Epithelial cell of prostate (primary cell): ENCODE measurements around the gene TRIM69.

Source experiments
- DNase-seq: peaks from one replicate; pipeline ENCODE4 v3.0.0-alpha.2; 2011; ENCODE audit warnings: low read depth, low spot score
- H3K27ac ChIP-seq: fragments of 450-650 bp; 2 replicates; pipeline ENCODE4 v1.5.1; 2017; ENCODE audit warnings: mild to moderate bottlenecking

The TRIM69 gene

DNA sequence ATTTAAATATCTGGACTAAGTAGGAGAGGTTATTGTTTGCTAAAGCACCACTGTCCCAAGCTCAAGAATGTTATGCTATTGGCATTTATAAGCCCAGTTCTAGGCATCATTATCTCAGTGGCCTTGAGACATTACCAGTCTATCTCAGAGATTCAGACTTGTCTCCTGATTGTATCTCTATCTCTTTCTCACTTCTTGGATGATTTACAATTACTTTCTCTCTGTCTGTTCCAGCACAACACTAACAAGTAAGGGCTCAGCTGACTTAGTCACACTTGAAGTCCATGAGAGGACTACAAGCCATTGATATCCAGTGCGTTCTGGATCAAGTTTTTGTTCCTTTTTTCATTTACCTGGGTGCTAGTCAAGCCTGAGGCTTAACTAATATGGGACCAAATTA is 60.2 kb downstream of the TRIM69 start:
- H3K27ac ChIP-seq, result no peak overlapping the region
- no peak for DNase-seq

- H3K27ac ChIP-seq, result no peak overlapping the region
- DNase-seq, result no peak
These were observed 62.5 kb downstream of the TRIM69 start for GRCh38 chr15:44798826-44799225.

- DNase-seq, result no peak
- no peak overlapping the region for H3K27ac ChIP-seq
These were observed 65.0 kb downstream of the TRIM69 start for GRCh38 chr15:44801364-44801763.

DNA sequence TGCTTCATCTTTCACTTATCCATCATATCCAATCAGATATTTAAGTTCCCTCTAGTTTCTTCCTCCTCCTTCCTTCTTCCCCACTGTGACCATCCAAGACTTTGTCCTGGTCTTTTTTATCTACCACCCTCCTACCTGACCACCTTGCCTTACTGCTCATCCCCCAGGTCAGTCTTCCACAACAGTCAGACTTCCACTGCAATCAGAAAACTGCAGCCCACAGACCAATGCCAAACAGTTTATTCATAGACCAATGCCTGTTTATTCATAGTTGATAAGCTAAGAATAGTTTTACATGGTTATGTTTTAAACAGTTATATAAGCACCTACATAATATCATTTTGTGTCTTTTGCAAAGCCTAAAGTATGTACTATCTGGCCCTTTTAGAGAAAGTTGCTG is 65.5 kb downstream of the TRIM69 start:
- no peak for DNase-seq
- H3K27ac ChIP-seq, result no peak overlapping the region

DNA sequence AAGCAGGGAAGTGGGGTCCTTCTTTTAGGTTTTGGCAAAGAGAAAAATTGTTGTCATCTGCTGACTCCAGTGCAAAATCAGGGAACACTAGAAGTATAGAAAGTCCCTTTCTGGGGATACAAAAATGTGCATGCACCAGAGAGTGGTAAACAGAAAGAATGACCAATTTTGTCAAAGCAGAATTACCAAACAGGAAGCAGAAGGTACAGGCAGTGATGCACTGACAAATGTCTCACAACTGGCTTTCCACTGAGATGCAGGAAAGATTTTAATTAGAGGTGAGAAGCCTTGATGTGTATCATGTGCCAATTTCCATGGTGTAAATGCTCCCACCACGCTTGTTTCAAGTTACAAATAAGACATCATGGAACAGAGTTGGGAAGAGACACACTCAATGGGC is 66.0 kb downstream of the TRIM69 start:
- no peak for DNase-seq
- H3K27ac ChIP-seq, result no peak overlapping the region

DNA sequence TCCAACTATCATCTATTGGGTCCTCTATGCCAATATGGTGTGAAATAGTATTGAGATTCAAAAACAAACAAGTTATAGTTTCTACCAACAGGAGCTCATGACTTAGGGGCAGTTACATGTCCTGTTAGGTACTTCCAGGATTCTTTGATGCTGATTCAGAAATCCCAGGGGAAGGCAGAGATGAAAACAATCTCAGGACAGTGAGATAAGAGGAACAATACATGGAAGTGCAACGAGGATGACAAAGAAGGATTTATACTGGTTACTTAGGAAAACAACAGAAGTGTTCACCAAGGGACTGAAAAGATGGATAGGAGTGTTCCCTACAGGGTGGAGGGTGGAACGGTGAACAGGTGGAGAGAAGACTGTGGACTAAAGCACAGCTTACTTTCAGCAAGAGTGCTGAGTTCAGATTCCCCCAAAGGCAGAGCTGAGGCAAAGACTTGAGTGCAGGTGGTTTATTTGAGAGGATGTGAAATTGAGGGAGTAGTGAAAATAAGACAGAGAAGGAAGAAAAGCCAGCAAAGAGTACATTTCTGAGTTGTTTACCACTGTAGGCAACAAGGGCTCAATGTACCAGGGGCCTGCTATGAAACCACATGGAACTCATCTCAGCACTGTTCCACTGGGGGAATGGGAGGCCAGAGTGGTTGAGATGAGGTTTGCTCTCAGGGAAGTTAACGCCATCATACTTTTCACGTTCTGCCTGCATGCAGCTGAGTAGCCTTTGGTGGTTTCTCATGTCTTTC is 68.1 kb downstream of the TRIM69 start:
- H3K27ac ChIP-seq, result no peak overlapping the region
- no peak for DNase-seq

GRCh38 chr15:44808557-44808956 is 72.2 kb downstream of the TRIM69 start:
- DNase-seq, result no peak
- H3K27ac ChIP-seq, result no peak overlapping the region

DNA sequence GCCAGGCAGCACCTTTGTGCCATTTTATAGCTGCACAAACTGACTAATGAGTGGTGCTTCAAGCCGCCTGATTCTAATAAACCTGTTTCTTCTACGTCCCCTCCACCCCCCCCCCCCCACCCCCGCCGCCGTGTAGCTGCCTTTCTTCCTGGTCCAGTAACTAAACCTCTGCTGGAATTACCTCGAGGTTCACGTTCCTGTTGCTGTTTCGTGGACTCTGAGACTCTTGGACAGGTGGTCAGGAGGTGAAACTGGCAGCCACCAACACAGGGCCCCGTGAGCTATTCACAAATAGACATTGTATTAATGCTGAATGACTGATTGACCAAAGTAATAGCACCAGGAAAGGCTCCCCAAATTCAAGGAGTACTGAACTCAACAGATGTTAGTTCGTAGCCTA is 73.9 kb downstream of the TRIM69 start:
- DNase-seq, result no peak
- H3K27ac ChIP-seq, result no peak overlapping the region

DNA sequence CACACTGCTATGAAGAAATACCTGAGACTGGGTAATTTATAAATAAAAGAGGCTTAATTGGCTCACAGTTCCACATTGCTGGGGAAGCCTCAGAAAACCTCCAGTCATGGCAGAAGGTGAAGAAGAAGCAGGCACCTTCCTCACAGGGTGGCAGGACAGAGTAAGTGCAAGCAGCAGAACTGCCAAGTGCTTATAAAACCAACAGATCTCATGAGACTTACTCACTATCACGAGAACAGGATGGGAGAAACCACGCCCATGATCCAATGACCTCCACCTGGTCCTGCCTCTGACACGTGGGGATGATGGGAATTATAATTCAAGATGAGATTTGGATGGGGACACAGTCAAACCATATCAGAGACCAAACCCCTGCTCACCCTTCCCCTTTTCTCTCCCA is 75.0 kb downstream of the TRIM69 start:
- DNase-seq, result no peak
- H3K27ac ChIP-seq, result no peak overlapping the region

DNA sequence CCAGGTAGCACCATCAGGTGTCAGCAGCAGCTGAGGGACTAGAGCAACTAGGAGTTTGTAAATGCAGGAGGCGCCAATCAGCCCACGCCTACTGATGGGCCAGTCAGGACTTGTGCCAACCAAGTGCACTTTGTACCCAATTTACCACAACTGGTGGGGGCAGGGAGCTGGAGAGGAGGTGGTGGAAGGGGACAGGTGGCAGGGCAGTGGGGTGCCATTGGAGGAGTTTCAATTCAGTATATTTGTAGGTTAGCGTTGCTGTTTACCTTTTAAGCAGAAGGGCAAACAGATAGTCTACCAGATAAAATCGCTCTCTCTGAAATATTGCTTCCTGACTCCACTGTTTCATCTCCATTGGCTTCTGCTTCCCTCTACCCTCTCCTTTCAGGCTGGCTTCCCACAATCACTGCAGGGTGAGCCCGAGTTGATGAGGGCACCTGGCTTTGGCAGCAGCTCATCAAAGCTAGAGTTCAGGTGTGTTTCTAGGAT is 75.7 kb downstream of the TRIM69 start:
- no peak overlapping the region for H3K27ac ChIP-seq
- DNase-seq, result no peak

DNA sequence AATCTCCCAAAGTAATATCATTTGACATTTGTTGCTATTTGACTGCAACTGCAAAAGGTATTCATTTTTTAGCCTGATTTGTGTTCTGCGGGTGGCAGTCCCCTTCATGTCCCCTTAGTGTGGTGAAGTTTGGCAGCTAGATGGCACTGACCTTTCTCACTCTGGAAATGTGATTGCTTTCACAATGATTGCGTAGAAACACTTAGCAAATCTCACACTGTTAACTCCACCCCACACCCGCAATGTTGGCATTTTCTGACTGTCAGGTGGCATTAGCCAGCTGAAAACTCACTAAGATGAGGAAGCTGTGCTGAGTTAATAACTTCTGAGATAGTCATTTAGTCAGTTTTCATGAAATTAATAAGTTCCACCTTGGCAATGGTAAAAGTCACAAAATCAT is 76.9 kb downstream of the TRIM69 start:
- H3K27ac ChIP-seq, result no peak overlapping the region
- no peak for DNase-seq
